HEK293 (cell line): ENCODE data around the gene GPT2.

Experiments used
- HOXA7 ChIP-seq: sonication (generic); formaldehyde crosslinking; IDR thresholded peaks from 2 replicates; pipeline ENCODE4 v1.8.1; 2022; ENCODE audit warnings: missing genetic modification reagents, borderline replicate concordance
- OVOL3 ChIP-seq: fragments of 450-650 bp; formaldehyde crosslinking; IDR thresholded peaks from 2 replicates; pipeline ENCODE4 v1.5.1; 2016; ENCODE audit warnings: missing biosample characterization, missing genetic modification characterization
- RBAK ChIP-seq: fragments of 450-650 bp; formaldehyde crosslinking; IDR thresholded peaks from 2 replicates; pipeline ENCODE4 v1.5.1; 2016; ENCODE audit warnings: missing biosample characterization, missing genetic modification characterization
- ZBTB17 ChIP-seq: fragments of 450-650 bp; formaldehyde crosslinking; IDR thresholded peaks from 2 replicates; pipeline ENCODE4 v1.5.1; 2016; ENCODE audit warnings: missing biosample characterization, missing genetic modification characterization
- ZBTB21 ChIP-seq: fragments of 450-650 bp; formaldehyde crosslinking; IDR thresholded peaks from 2 replicates; pipeline ENCODE4 v1.5.1; 2017; ENCODE audit warnings: missing biosample characterization, missing genetic modification characterization
- ZIC2 ChIP-seq: fragments of 450-650 bp; formaldehyde crosslinking; IDR thresholded peaks from 2 replicates; pipeline ENCODE4 v1.5.1; 2016; ENCODE audit warnings: missing biosample characterization, missing genetic modification characterization
- ZNF114 ChIP-seq: fragments of 450-650 bp; formaldehyde crosslinking; IDR thresholded peaks from 2 replicates; pipeline ENCODE4 v1.5.0; 2017; ENCODE audit warnings: missing biosample characterization, missing genetic modification characterization
- ZNF174 ChIP-seq: fragments of 450-650 bp; formaldehyde crosslinking; IDR thresholded peaks from 2 replicates; pipeline ENCODE4 v1.5.0; 2017; ENCODE audit warnings: missing biosample characterization, mild to moderate bottlenecking, missing genetic modification characterization
- ZNF292 ChIP-seq: fragments of 450-650 bp; formaldehyde crosslinking; IDR thresholded peaks from 2 replicates; pipeline ENCODE4 v1.5.1; 2016; ENCODE audit warnings: low read depth, missing biosample characterization, missing genetic modification characterization, borderline replicate concordance
- ZNF341 ChIP-seq: fragments of 450-650 bp; formaldehyde crosslinking; IDR thresholded peaks from 2 replicates; pipeline ENCODE4; 2016; ENCODE audit warnings: low read depth, missing biosample characterization, missing genetic modification characterization
- ZNF37A ChIP-seq: fragments of 450-650 bp; IDR thresholded peaks from 2 replicates; pipeline ENCODE4 v1.5.1; 2018; ENCODE audit warnings: missing biosample characterization, missing genetic modification characterization
- ZNF391 ChIP-seq: fragments of 450-650 bp; formaldehyde crosslinking; IDR thresholded peaks from 2 replicates; pipeline ENCODE4 v1.5.1; 2016; ENCODE audit warnings: low read depth, missing biosample characterization, missing genetic modification characterization, borderline replicate concordance
- ZNF394 ChIP-seq: fragments of 450-650 bp; formaldehyde crosslinking; IDR thresholded peaks from 2 replicates; pipeline ENCODE4 v1.5.1; 2016; ENCODE audit warnings: missing biosample characterization, missing genetic modification characterization, mild to moderate bottlenecking, moderate library complexity, borderline replicate concordance
- ZNF404 ChIP-seq: fragments of 450-650 bp; formaldehyde crosslinking; IDR thresholded peaks from 2 replicates; pipeline ENCODE4 v1.5.1; 2017; ENCODE audit warnings: missing biosample characterization, missing genetic modification characterization
- ZNF510 ChIP-seq: fragments of 450-650 bp; formaldehyde crosslinking; IDR thresholded peaks from 2 replicates; pipeline ENCODE4 v1.5.1; 2018; ENCODE audit warnings: mild to moderate bottlenecking, missing genetic modification characterization, missing biosample characterization; ENCODE audit not compliant: insufficient replicate concordance
- ZNF530 ChIP-seq: fragments of 450-650 bp; formaldehyde crosslinking; IDR thresholded peaks from 2 replicates; pipeline ENCODE4 v1.5.1; 2016; ENCODE audit warnings: low read depth, missing biosample characterization, missing genetic modification characterization
- ZNF555 ChIP-seq: fragments of 450-650 bp; formaldehyde crosslinking; conservative IDR thresholded peaks from 2 replicates; pipeline ENCODE4 v1.5.1; 2017; ENCODE audit warnings: missing biosample characterization, mild to moderate bottlenecking, missing genetic modification characterization, inconsistent platforms
- ZNF580 ChIP-seq: fragments of 450-650 bp; formaldehyde crosslinking; IDR thresholded peaks from 2 replicates; pipeline ENCODE4 v1.5.1; 2016; ENCODE audit warnings: missing biosample characterization, missing genetic modification characterization
- ZNF623 ChIP-seq: fragments of 450-650 bp; formaldehyde crosslinking; IDR thresholded peaks from 2 replicates; pipeline ENCODE4 v1.5.1; 2016; ENCODE audit warnings: missing biosample characterization, missing genetic modification characterization
- ZNF791 ChIP-seq: fragments of 450-650 bp; formaldehyde crosslinking; IDR thresholded peaks from 2 replicates; pipeline ENCODE4 v1.5.1; 2016; ENCODE audit warnings: missing biosample characterization, missing genetic modification characterization
- TF ChIP-seq, protein P1 (sequence below): fragments of 450-650 bp; formaldehyde crosslinking; IDR thresholded peaks from 2 replicates; pipeline ENCODE4 v1.5.1; 2016; ENCODE audit warnings: missing biosample characterization, missing genetic modification characterization, low read depth
- TF ChIP-seq, protein P2 (sequence below): fragments of 450-650 bp; formaldehyde crosslinking; IDR thresholded peaks from 2 replicates; pipeline ENCODE4 v1.5.1; 2016; ENCODE audit warnings: missing biosample characterization, missing genetic modification characterization
- TF ChIP-seq, protein P3 (sequence below): fragments of 450-650 bp; formaldehyde crosslinking; IDR thresholded peaks from 2 replicates; pipeline ENCODE4 v1.5.1; 2016; ENCODE audit warnings: missing biosample characterization, missing genetic modification characterization
- TF ChIP-seq, protein P4 (sequence below): fragments of 450-650 bp; formaldehyde crosslinking; IDR thresholded peaks from 2 replicates; pipeline ENCODE4 v1.5.1; 2016; ENCODE audit warnings: missing biosample characterization, missing genetic modification characterization
- TF ChIP-seq, protein P5 (sequence below): fragments of 450-650 bp; formaldehyde crosslinking; IDR thresholded peaks from 2 replicates; pipeline ENCODE4 v1.5.1; 2017; ENCODE audit warnings: missing biosample characterization, missing genetic modification characterization

Gene GPT2

DNA sequence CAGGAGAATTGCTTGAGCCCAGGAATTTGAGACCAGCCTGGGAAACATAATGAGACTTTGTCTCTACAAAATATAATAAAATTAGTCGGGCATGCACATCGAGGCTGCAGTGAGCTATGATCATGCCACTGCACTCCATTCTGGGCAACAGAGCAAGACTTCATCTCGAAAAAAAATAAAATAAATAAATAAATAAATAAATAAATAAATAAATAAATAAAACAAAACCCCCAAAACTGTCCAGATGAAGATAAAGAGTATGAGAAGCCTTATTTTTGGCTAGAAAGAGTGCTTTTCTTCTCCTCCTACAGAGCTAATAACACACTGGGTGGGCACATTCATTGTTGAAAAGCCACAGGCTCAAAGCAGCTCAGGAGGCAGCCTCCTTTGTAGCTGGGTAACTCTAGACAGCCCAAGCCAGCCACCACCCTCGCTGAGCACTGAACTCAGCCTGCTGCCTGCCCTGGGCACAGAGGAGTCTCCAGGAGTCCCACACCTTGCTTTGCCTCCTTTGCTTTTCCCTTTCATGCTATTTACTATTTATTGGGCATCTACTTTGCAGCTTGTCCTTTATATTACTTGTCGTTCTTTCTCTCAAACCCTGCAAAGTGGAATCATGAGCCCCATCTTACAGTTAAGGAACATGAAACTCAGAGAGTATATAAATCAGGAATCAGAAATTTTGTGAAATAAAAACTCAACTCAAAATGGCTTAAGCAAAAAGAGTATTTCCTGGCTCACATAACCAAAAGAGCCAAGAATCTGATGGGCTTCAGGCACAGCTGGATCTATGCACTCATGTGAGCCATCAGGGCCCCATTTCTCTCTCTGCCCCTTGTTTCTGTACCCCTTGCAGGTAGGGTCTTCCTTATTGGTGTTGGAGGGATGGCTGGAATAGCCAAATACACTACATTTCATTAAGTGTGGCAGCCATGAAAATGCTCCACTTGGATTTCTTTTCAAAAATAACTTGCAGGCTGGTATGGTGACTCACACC is 35.1 kb upstream of the GPT2 start (continued):
- TF ChIP-seq, protein P1, sequence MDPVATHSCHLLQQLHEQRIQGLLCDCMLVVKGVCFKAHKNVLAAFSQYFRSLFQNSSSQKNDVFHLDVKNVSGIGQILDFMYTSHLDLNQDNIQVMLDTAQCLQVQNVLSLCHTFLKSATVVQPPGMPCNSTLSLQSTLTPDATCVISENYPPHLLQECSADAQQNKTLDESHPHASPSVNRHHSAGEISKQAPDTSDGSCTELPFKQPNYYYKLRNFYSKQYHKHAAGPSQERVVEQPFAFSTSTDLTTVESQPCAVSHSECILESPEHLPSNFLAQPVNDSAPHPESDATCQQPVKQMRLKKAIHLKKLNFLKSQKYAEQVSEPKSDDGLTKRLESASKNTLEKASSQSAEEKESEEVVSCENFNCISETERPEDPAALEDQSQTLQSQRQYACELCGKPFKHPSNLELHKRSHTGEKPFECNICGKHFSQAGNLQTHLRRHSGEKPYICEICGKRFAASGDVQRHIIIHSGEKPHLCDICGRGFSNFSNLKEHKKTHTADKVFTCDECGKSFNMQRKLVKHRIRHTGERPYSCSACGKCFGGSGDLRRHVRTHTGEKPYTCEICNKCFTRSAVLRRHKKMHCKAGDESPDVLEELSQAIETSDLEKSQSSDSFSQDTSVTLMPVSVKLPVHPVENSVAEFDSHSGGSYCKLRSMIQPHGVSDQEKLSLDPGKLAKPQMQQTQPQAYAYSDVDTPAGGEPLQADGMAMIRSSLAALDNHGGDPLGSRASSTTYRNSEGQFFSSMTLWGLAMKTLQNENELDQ (tag by site-specific recombination), result no peak
- peak; percentile 97 for TF ChIP-seq ZNF394
- no peak for TF ChIP-seq ZNF114 (tag by site-specific recombination)
- TF ChIP-seq ZNF580 (tag by site-specific recombination), result peak; percentile 84
- TF ChIP-seq HOXA7 (CRISPR knock-in tag), result no peak
- TF ChIP-seq, protein P2, sequence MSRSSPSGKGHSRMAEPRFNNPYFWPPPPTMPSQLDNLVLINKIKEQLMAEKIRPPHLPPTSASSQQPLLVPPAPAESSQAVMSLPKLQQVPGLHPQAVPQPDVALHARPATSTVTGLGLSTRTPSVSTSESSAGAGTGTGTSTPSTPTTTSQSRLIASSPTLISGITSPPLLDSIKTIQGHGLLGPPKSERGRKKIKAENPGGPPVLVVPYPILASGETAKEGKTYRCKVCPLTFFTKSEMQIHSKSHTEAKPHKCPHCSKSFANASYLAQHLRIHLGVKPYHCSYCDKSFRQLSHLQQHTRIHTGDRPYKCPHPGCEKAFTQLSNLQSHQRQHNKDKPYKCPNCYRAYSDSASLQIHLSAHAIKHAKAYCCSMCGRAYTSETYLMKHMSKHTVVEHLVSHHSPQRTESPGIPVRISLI, result no peak
- peak; percentile 57; the same call in 1 of the 2 replicates for TF ChIP-seq ZNF791 (tag by site-specific recombination)
- TF ChIP-seq ZNF623 (tag by site-specific recombination), result peak; percentile 81
- TF ChIP-seq, protein P3, sequence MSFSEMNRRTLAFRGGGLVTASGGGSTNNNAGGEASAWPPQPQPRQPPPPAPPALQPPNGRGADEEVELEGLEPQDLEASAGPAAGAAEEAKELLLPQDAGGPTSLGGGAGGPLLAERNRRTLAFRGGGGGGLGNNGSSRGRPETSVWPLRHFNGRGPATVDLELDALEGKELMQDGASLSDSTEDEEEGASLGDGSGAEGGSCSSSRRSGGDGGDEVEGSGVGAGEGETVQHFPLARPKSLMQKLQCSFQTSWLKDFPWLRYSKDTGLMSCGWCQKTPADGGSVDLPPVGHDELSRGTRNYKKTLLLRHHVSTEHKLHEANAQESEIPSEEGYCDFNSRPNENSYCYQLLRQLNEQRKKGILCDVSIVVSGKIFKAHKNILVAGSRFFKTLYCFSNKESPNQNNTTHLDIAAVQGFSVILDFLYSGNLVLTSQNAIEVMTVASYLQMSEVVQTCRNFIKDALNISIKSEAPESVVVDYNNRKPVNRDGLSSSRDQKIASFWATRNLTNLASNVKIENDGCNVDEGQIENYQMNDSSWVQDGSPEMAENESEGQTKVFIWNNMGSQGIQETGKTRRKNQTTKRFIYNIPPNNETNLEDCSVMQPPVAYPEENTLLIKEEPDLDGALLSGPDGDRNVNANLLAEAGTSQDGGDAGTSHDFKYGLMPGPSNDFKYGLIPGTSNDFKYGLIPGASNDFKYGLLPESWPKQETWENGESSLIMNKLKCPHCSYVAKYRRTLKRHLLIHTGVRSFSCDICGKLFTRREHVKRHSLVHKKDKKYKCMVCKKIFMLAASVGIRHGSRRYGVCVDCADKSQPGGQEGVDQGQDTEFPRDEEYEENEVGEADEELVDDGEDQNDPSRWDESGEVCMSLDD (tag by site-specific recombination), result no peak
- TF ChIP-seq ZNF404, result peak; percentile 75; the same call in 1 of the 2 replicates
- TF ChIP-seq ZNF37A (tag by site-specific recombination), result no peak
- TF ChIP-seq ZNF555 (tag by site-specific recombination), result peak; percentile 90
- TF ChIP-seq ZNF530, result 0 out of 2 replicates have a peak, but pooled peaks have one; percentile 20
- TF ChIP-seq, protein P4, sequence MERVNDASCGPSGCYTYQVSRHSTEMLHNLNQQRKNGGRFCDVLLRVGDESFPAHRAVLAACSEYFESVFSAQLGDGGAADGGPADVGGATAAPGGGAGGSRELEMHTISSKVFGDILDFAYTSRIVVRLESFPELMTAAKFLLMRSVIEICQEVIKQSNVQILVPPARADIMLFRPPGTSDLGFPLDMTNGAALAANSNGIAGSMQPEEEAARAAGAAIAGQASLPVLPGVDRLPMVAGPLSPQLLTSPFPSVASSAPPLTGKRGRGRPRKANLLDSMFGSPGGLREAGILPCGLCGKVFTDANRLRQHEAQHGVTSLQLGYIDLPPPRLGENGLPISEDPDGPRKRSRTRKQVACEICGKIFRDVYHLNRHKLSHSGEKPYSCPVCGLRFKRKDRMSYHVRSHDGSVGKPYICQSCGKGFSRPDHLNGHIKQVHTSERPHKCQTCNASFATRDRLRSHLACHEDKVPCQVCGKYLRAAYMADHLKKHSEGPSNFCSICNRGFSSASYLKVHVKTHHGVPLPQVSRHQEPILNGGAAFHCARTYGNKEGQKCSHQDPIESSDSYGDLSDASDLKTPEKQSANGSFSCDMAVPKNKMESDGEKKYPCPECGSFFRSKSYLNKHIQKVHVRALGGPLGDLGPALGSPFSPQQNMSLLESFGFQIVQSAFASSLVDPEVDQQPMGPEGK (tag by site-specific recombination), result no peak
- no peak for TF ChIP-seq ZNF174 (tag by site-specific recombination)
- peak; percentile 44; the same call in 1 of the 2 replicates for TF ChIP-seq OVOL3 (tag by site-specific recombination)
- peak; percentile 82; the same call in 1 of the 2 replicates for TF ChIP-seq ZNF292 (tag by site-specific recombination)
- TF ChIP-seq RBAK (tag by site-specific recombination), result 0 out of 2 replicates have a peak, but pooled peaks have one; percentile 46
- 0 out of 2 replicates have a peak, but pooled peaks have one; percentile 24 for TF ChIP-seq ZIC2 (tag by site-specific recombination)
- peak; percentile 60; the same call in 1 of the 2 replicates for TF ChIP-seq ZBTB21 (tag by site-specific recombination)
- 0 out of 2 replicates have a peak, but pooled peaks have one; percentile 13 for TF ChIP-seq ZNF341 (tag by site-specific recombination)
- TF ChIP-seq ZNF391, result no peak
- TF ChIP-seq ZBTB17 (tag by site-specific recombination), result no peak
- TF ChIP-seq, protein P5, sequence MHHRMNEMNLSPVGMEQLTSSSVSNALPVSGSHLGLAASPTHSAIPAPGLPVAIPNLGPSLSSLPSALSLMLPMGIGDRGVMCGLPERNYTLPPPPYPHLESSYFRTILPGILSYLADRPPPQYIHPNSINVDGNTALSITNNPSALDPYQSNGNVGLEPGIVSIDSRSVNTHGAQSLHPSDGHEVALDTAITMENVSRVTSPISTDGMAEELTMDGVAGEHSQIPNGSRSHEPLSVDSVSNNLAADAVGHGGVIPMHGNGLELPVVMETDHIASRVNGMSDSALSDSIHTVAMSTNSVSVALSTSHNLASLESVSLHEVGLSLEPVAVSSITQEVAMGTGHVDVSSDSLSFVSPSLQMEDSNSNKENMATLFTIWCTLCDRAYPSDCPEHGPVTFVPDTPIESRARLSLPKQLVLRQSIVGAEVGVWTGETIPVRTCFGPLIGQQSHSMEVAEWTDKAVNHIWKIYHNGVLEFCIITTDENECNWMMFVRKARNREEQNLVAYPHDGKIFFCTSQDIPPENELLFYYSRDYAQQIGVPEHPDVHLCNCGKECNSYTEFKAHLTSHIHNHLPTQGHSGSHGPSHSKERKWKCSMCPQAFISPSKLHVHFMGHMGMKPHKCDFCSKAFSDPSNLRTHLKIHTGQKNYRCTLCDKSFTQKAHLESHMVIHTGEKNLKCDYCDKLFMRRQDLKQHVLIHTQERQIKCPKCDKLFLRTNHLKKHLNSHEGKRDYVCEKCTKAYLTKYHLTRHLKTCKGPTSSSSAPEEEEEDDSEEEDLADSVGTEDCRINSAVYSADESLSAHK (tag by site-specific recombination), result peak; percentile 15; the same call in 1 of the 2 replicates
- peak; percentile 78 for TF ChIP-seq ZNF510 (tag by site-specific recombination)
